ENCODE data around the gene ATP8A2. TPM values are rescaled to one million over a fixed set of nuclear protein-coding genes. Genes with fewer than 3 reads are reported as not detected.
"Not testable (repeated sequence)": the region's sequence is repeated elsewhere in the genome, so short reads cannot be mapped to it uniquely, and the experiment has no call there.

ATP8A2 gene
- total RNA-seq, 1 experiment from 2014 or later = 1.3 TPM

- DNase-seq (ENCODE audit: low read depth) = no peak
Observed at GRCh38 chr13:25802579-25802978, 430.8 kb downstream of the ATP8A2 start.

- DNase-seq (ENCODE audit: low read depth) = no peak
Observed at GRCh38 chr13:25803641-25804040, 431.9 kb downstream of the ATP8A2 start.

- DNase-seq (ENCODE audit: low read depth) = peak; percentile 81
Observed at GRCh38 chr13:25806264-25806974, 434.6 kb downstream of the ATP8A2 start.

GRCh38 chr13:25807562-25807961 is 435.8 kb downstream of the ATP8A2 start:
- no peak for DNase-seq (ENCODE audit: low read depth)

- no peak for DNase-seq (ENCODE audit: low read depth)
Observed at GRCh38 chr13:25811506-25811905, 439.7 kb downstream of the ATP8A2 start.

- no peak for DNase-seq (ENCODE audit: low read depth)
Observed at GRCh38 chr13:25816239-25816638, 444.5 kb downstream of the ATP8A2 start.

GRCh38 chr13:25819856-25820530 is 448.2 kb downstream of the ATP8A2 start:
- DNase-seq (ENCODE audit: low read depth) = no peak

GRCh38 chr13:25821776-25822175 is 450.0 kb downstream of the ATP8A2 start:
- DNase-seq (ENCODE audit: low read depth) = no peak

- DNase-seq (ENCODE audit: low read depth) = not testable (repeated sequence)
Observed at GRCh38 chr13:25827221-25827620, 455.4 kb downstream of the ATP8A2 start.

GRCh38 chr13:25827831-25828465 is 456.2 kb downstream of the ATP8A2 start:
- no peak for DNase-seq (ENCODE audit: low read depth)

- DNase-seq (ENCODE audit: low read depth) = no peak
Observed at GRCh38 chr13:25833761-25834160, 462.0 kb downstream of the ATP8A2 start.

GRCh38 chr13:25836574-25837336 is 465.0 kb downstream of the ATP8A2 start:
- no peak for DNase-seq (ENCODE audit: low read depth)

GRCh38 chr13:25839371-25839770 is 467.6 kb downstream of the ATP8A2 start:
- no peak for DNase-seq (ENCODE audit: low read depth)

GRCh38 chr13:25840261-25840660 is 468.5 kb downstream of the ATP8A2 start:
- DNase-seq (ENCODE audit: low read depth) = peak; percentile 18

GRCh38 chr13:25840931-25841330 is 469.2 kb downstream of the ATP8A2 start:
- no peak for DNase-seq (ENCODE audit: low read depth)

- no peak for DNase-seq (ENCODE audit: low read depth)
Observed at GRCh38 chr13:25843692-25844091, 471.9 kb downstream of the ATP8A2 start.

GRCh38 chr13:25844559-25845434 is 473.0 kb downstream of the ATP8A2 start:
- no peak for DNase-seq (ENCODE audit: low read depth)

- no peak for DNase-seq (ENCODE audit: low read depth)
Observed at GRCh38 chr13:25846222-25846984, 474.6 kb downstream of the ATP8A2 start.

GRCh38 chr13:25847145-25847544 is 475.4 kb downstream of the ATP8A2 start:
- DNase-seq (ENCODE audit: low read depth) = no peak
